Panc1 (cell line): Measurements from ENCODE around the gene SNRPA. TPM values are rescaled to one million over a fixed set of nuclear protein-coding genes. Genes with fewer than 3 reads are reported as not detected.

Experiments used
- ATAC-seq: fragments of 200-7000 bp; cut with Tn5 transposase; 2 replicates; pipeline ENCODE4 v1.9.1; 2020; ENCODE audit warnings: mild to moderate bottlenecking, moderate library complexity
- BruUV-seq: library from RNA; stranded (reverse); fragments of 400-500 nt; replicated peaks from 2 replicates; lab custom pipeline; 2021; lab: Mats Ljungman, UMichigan
- CTCF ChIA-PET: fragments of 300-600 bp; sonication (Branson Sonifier 250); formaldehyde crosslinking; loops from one replicate; lab custom pipeline; 2022; ENCODE audit warnings: antibody characterized with exemption; lab: Charles Lee
- POLR2A ChIA-PET: fragments of 300-600 bp; sonication (Branson Sonifier 250); formaldehyde crosslinking; loops from one replicate; lab custom pipeline; 2022; ENCODE audit warnings: antibody characterized with exemption; lab: Charles Lee
- DNase-seq: peaks from one replicate; pipeline ENCODE4 v3.0.0-alpha.2; 2010; ENCODE audit warnings: low read depth, low spot score
- H3K27ac ChIP-seq: 2 replicates; pipeline ENCODE4 v1.5.1; 2011; ENCODE audit warnings: mild to moderate bottlenecking, low read length, inconsistent platforms
- H3K27me3 ChIP-seq: fragments of 200-500 bp; sonication (Bioruptor generic); 2 replicates; pipeline ENCODE4 v1.6.0; 2014; ENCODE audit warnings: low read length, inconsistent platforms; ENCODE audit not compliant: control insufficient read depth, insufficient read depth
- H3K36me3 ChIP-seq: fragments of 200-500 bp; sonication (Bioruptor generic); 2 replicates; pipeline ENCODE4 v1.5.1; 2014; ENCODE audit warnings: inconsistent platforms, mild to moderate bottlenecking, low read length, moderate library complexity; ENCODE audit not compliant: control insufficient read depth, insufficient read depth
- H3K4me1 ChIP-seq: 2 replicates; pipeline ENCODE4 v1.5.1; 2011; ENCODE audit warnings: inconsistent platforms, mild to moderate bottlenecking, low read length, moderate library complexity; ENCODE audit not compliant: control insufficient read depth, insufficient read depth
- H3K4me3 ChIP-seq, 2 experiments: 2 replicates each; pipeline ENCODE4 v1.5.1; 2011 to 2012; ENCODE audit warnings: low read depth in 2 of 2, low read length in 2 of 2, mild to moderate bottlenecking in 2 of 2, inconsistent platforms in 1 of 2, moderate library complexity in 1 of 2
- H3K9me3 ChIP-seq: fragments of 200-500 bp; sonication (Bioruptor generic); 2 replicates; pipeline ENCODE4 v1.5.1; 2014; ENCODE audit warnings: low read depth, mild to moderate bottlenecking, inconsistent platforms, low read length, moderate library complexity; ENCODE audit not compliant: control insufficient read depth, insufficient read depth
- CTCF ChIP-seq: fragments of 450-650 bp; IDR thresholded peaks from 2 replicates; pipeline ENCODE4 v1.5.1; 2017; ENCODE audit warnings: mild to moderate bottlenecking
- POLR2AphosphoS5 ChIP-seq: IDR thresholded peaks from 2 replicates; pipeline ENCODE4 v1.6.1; 2012; ENCODE audit warnings: mild to moderate bottlenecking, low read depth, low read length, moderate library complexity
- SIN3A ChIP-seq: IDR thresholded peaks from 2 replicates; pipeline ENCODE4 v1.6.1; 2012; ENCODE audit warnings: low read depth, mild to moderate bottlenecking, low read length, moderate library complexity, borderline replicate concordance; ENCODE audit not compliant: insufficient read depth
- TCF7L2 ChIP-seq: IDR thresholded peaks from 2 replicates; pipeline ENCODE4 v1.6.1; 2011; ENCODE audit warnings: mild to moderate bottlenecking, low read depth, low read length, inconsistent platforms
- in situ Hi-C: cut with HindIII; loops from 2 replicates; pipeline ENCODE4 v1.10.0; 2016; ENCODE audit warnings: low sequenced_read_pairs, low pct_unique_long_range_greater_than_20kb
- intact Hi-C: fragments of 100-400 bp; cut with micrococcal nuclease; formaldehyde crosslinking; loops from one replicate; pipeline ENCODE4 v1.10.0; 2022; ENCODE audit not compliant: unreplicated experiment
- total RNA-seq: library from RNA; stranded (reverse); gene quantifications from one replicate; pipeline ENCODE4 v1.2.1, GENCODE V29; 2021; ENCODE audit not compliant: unreplicated experiment
- TF ChIP-seq, protein P1 (sequence below), 2 experiments: IDR thresholded peaks; 2 replicates each; pipeline ENCODE4 v1.6.1; 2011 to 2012; ENCODE audit warnings: low read depth in 2 of 2, control low read depth in 1 of 2, low read length in 1 of 2, mild to moderate bottlenecking in 1 of 2, moderate library complexity in 1 of 2; ENCODE audit not compliant: insufficient read depth in 1 of 2

Gene SNRPA
- total RNA-seq, 1 experiment from 2014 or later = 104 TPM

DNA sequence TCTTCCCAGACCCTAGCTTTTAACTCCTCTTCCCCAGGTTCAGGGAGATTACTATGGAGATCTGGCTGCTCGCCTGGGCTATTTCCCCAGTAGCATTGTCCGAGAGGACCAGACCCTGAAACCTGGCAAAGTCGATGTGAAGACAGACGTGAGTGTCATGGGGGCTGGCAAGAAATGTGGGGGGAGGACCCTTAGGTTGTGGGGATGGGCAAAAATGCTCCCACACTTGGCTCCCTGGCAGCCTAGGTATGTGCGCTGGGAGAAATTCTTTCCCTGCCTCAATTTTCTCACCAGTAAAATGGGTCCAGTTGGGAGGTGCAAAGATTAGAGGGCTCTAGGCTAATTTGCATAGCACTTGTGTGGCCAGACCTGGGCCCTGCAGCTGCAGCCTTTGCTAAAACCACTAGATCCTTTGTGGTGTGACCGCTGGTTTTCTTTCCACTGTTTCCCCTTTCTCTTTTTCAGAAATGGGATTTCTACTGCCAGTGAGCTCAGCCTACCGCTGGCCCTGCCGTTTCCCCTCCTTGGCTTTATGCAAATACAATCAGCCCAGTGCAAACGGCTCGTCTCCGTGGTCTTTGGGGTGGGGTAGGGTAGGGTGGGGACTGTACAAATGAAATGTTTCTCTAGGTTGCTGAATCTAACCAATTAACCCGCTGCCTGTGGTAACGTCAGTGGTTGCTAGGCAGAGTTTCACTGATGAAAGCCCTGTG, 26.1 kb downstream of the SNRPA start:
- in situ Hi-C loops = no loop called here
- BruUV-seq = no TSS peak
- peak; percentile 81 for DNase-seq

DNA sequence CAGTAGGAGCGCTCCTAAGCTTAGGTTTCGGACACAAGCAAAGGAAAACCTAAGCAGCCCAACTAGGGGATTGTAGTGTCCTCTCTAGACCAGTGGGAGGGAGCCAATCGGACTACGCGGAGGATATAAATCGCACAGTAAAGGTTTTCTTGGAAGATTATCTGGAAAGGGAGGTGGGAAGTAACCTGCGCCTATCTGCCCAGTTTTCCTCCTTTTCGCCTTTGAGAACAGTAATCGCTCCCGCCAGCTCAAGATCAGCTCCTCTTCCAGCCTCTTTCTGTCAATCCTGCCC, 26.6 kb downstream of the SNRPA start:
- intact Hi-C loops = no loop called here
- DNase-seq (no peak), ATAC-seq (no peak)
- Histone ChIP-seq H3K9me3 (no peaks in the 10 kb centered on the region), H3K27me3 (no peaks in the 10 kb centered on the region), H3K36me3 (no peaks in the 10 kb centered on the region), H3K4me1 (peaks cover 6% of the 10 kb centered on the region; the same call in 1 of the 2 replicates), H3K27ac (peak overlapping the region; percentile 90), H3K4me3 (peak overlapping the region; percentile 56 to 87)
- BruUV-seq = no TSS peak
- POLR2A ChIA-PET = interaction anchor here (0.7 kb wide), 1 partner anchor 1539 kb away, joined by 4 read pairs; no protein-coding TSS in a partner anchor
- CTCF ChIA-PET = interaction anchor here (0.7 to 1.1 kb wide), 3 partner anchors 75 to 485 kb away, joined by 3 to 5 read pairs (median 3); no protein-coding TSS in a partner anchor
- TF ChIP-seq, protein P1, sequence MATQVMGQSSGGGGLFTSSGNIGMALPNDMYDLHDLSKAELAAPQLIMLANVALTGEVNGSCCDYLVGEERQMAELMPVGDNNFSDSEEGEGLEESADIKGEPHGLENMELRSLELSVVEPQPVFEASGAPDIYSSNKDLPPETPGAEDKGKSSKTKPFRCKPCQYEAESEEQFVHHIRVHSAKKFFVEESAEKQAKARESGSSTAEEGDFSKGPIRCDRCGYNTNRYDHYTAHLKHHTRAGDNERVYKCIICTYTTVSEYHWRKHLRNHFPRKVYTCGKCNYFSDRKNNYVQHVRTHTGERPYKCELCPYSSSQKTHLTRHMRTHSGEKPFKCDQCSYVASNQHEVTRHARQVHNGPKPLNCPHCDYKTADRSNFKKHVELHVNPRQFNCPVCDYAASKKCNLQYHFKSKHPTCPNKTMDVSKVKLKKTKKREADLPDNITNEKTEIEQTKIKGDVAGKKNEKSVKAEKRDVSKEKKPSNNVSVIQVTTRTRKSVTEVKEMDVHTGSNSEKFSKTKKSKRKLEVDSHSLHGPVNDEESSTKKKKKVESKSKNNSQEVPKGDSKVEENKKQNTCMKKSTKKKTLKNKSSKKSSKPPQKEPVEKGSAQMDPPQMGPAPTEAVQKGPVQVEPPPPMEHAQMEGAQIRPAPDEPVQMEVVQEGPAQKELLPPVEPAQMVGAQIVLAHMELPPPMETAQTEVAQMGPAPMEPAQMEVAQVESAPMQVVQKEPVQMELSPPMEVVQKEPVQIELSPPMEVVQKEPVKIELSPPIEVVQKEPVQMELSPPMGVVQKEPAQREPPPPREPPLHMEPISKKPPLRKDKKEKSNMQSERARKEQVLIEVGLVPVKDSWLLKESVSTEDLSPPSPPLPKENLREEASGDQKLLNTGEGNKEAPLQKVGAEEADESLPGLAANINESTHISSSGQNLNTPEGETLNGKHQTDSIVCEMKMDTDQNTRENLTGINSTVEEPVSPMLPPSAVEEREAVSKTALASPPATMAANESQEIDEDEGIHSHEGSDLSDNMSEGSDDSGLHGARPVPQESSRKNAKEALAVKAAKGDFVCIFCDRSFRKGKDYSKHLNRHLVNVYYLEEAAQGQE (IDR thresholded peaks at IDR 0.05; ENCODE audit: insufficient read depth in 1 of 2, low read depth in 2 of 2, low read length in 1 of 2) = no peak
- TF ChIP-seq SIN3A (no peak), CTCF (no peak), POLR2AphosphoS5 (0 out of 2 replicates have a peak, but pooled peaks have one; percentile 4), TCF7L2 (peak; percentile 22; the same call in 1 of the 2 replicates)
- in situ Hi-C loops = no loop called here

More for the DNA sequence above, 26.1 kb downstream of the SNRPA start:
- CTCF ChIA-PET = interaction anchor here (0.9 to 1.1 kb wide), 2 partner anchors 427 to 486 kb away, joined by 3 to 5 read pairs; no protein-coding TSS in a partner anchor
- POLR2A ChIA-PET = interaction anchor here (0.6 to 0.7 kb wide), 3 partner anchors 433 to 1539 kb away, joined by 3 to 4 read pairs (median 3); partner anchors contain the start of gene HNRNPUL1
- H3K4me3 ChIP-seq = peak overlapping the region; percentile 56 to 87
- intact Hi-C loops = no loop called here
- H3K9me3 ChIP-seq = no peaks in the 10 kb centered on the region
- peaks cover 6% of the 10 kb centered on the region; the same call in 1 of the 2 replicates for H3K4me1 ChIP-seq
- peak overlapping the region; percentile 90 for H3K27ac ChIP-seq
- peak; percentile 82 for ATAC-seq
- TF ChIP-seq POLR2AphosphoS5 (0 out of 2 replicates have a peak, but pooled peaks have one; percentile 3), TCF7L2 (no peak)
- no peaks in the 10 kb centered on the region for H3K27me3 ChIP-seq
- H3K36me3 ChIP-seq = no peaks in the 10 kb centered on the region
